Stomach (tissue), 4 donors: ENCODE data around the gene CALN1.

Experiments used
- EP300 ChIP-seq: sonication (generic); formaldehyde crosslinking; IDR thresholded peaks from one replicate; pipeline ENCODE4 v1.6.1; 2017; ENCODE audit warnings: antibody characterized with exemption
- TF ChIP-seq, protein P1 (sequence below), 7 experiments: fragments of 450-650 bp in 4 of 7; fragments of 200-600 bp in 3 of 7; sonication (generic) in 3 of 7; IDR thresholded peaks; one replicate each; pipeline ENCODE4 v1.5.1; 2016 to 2019; ENCODE audit warnings: antibody characterized with exemption in 7 of 7, control low read depth in 2 of 7, mild to moderate bottlenecking in 1 of 7

DNA sequence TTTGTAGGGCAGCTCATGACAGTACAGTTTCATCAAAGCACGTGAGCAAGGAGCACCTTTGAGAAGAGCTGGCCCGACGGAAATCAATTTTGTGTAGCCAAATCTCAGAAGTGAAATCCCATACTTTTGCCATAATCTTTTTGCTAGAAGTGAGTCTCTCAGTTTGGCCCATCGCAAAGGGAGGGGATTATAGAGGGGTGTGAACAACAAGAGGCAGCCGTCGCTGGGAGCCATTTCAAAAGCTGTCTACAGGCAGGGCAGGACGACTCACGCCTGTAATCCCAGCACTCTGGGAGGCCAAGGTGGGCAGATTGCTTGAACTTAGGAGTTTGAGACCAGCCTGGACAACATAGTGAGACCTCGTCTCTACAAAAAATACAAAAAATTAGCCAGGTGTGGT, 680.4 kb downstream of the CALN1 start:
- TF ChIP-seq EP300 = no peak
- TF ChIP-seq, protein P1, sequence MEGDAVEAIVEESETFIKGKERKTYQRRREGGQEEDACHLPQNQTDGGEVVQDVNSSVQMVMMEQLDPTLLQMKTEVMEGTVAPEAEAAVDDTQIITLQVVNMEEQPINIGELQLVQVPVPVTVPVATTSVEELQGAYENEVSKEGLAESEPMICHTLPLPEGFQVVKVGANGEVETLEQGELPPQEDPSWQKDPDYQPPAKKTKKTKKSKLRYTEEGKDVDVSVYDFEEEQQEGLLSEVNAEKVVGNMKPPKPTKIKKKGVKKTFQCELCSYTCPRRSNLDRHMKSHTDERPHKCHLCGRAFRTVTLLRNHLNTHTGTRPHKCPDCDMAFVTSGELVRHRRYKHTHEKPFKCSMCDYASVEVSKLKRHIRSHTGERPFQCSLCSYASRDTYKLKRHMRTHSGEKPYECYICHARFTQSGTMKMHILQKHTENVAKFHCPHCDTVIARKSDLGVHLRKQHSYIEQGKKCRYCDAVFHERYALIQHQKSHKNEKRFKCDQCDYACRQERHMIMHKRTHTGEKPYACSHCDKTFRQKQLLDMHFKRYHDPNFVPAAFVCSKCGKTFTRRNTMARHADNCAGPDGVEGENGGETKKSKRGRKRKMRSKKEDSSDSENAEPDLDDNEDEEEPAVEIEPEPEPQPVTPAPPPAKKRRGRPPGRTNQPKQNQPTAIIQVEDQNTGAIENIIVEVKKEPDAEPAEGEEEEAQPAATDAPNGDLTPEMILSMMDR (IDR thresholded peaks at IDR 0.05) = no peak
